GM23338 (cell line): ENCODE results near the gene TRAF3. TPM values are rescaled to one million over a fixed set of nuclear protein-coding genes. Genes with fewer than 3 reads are reported as not detected.

Experiments
- ATAC-seq: fragments of 200-7000 bp; cut with Tn5 transposase; 3 replicates; pipeline ENCODE4 v1.9.1; 2020
- DNase-seq: peaks from one replicate; pipeline ENCODE4 v3.0.0-alpha.2; 2015; ENCODE audit warnings: low spot score
- H2AFZ ChIP-seq: fragments of 200-600 bp; sonication (generic); 2 replicates; pipeline ENCODE4 v1.8.0; 2016; ENCODE audit warnings: antibody characterized with exemption, mild to moderate bottlenecking, moderate library complexity
- H3F3A ChIP-seq: fragments of 200-600 bp; sonication (generic); replicated peaks from 2 replicates; pipeline ENCODE4 v1.8.0; 2017; ENCODE audit warnings: antibody characterized with exemption, mixed run types, low read depth
- H3K27ac ChIP-seq: fragments of 200-600 bp; sonication (generic); 2 replicates; pipeline ENCODE4 v1.6.1; 2016; ENCODE audit warnings: low read depth
- H3K27me3 ChIP-seq: fragments of 200-600 bp; sonication (generic); 2 replicates; pipeline ENCODE4 v1.8.0; 2016; ENCODE audit warnings: mild to moderate bottlenecking, mixed run types, moderate library complexity; ENCODE audit not compliant: insufficient read depth
- H3K36me3 ChIP-seq: fragments of 200-600 bp; sonication (generic); 2 replicates; pipeline ENCODE4 v1.8.0; 2016; ENCODE audit warnings: mild to moderate bottlenecking; ENCODE audit not compliant: insufficient read depth
- H3K4me1 ChIP-seq: fragments of 200-600 bp; sonication (generic); 2 replicates; pipeline ENCODE4 v1.8.0; 2016; ENCODE audit warnings: mild to moderate bottlenecking, moderate library complexity; ENCODE audit not compliant: insufficient read depth
- H3K4me2 ChIP-seq: fragments of 200-600 bp; sonication (generic); 2 replicates; pipeline ENCODE4 v1.7.1; 2017; ENCODE audit warnings: mixed run types
- H3K4me3 ChIP-seq: fragments of 200-600 bp; sonication (generic); 2 replicates; pipeline ENCODE4 v1.6.1; 2016; ENCODE audit warnings: mixed run types
- H3K79me2 ChIP-seq: fragments of 200-600 bp; sonication (generic); replicated peaks from 2 replicates; pipeline ENCODE4 v1.8.0; 2017; ENCODE audit warnings: mild to moderate bottlenecking; ENCODE audit not compliant: insufficient read depth
- H3K9me2 ChIP-seq: fragments of 200-600 bp; sonication (generic); 2 replicates; pipeline ENCODE4 v1.8.0; 2017; ENCODE audit not compliant: insufficient read depth
- H4K20me1 ChIP-seq: fragments of 200-600 bp; sonication (generic); replicated peaks from 2 replicates; pipeline ENCODE4 v1.8.0; 2017; ENCODE audit warnings: mild to moderate bottlenecking; ENCODE audit not compliant: insufficient read depth
- H3K27ac Mint-ChIP-seq: 2 replicates; pipeline ENCODE4 v1.8.0; 2020; ENCODE audit warnings: inconsistent platforms, mild to moderate bottlenecking, moderate library complexity, mixed read lengths
- H3K27me3 Mint-ChIP-seq: 3 replicates; pipeline ENCODE4 v1.8.0; 2022; ENCODE audit warnings: low read depth, mild to moderate bottlenecking, moderate library complexity, mixed read lengths, inconsistent platforms; ENCODE audit not compliant: insufficient read depth, poor library complexity
- H3K36me3 Mint-ChIP-seq: 3 replicates; pipeline ENCODE4 v1.8.0; 2021; ENCODE audit warnings: low read depth, mild to moderate bottlenecking, inconsistent platforms, moderate library complexity, mixed read lengths
- H3K4me1 Mint-ChIP-seq: 3 replicates; pipeline ENCODE4 v1.8.0; 2020; ENCODE audit warnings: mild to moderate bottlenecking, inconsistent platforms, mixed read lengths
- H3K4me3 Mint-ChIP-seq: 3 replicates; pipeline ENCODE4 v1.8.0; 2021; ENCODE audit warnings: moderate library complexity, mild to moderate bottlenecking, inconsistent platforms, mixed read lengths
- H3K9me3 Mint-ChIP-seq: 3 replicates; pipeline ENCODE4 v1.8.0; 2020; ENCODE audit warnings: moderate library complexity, mild to moderate bottlenecking, inconsistent platforms, mixed read lengths
- CREB1 ChIP-seq: fragments of 250-450 bp; sonication (Bioruptor Pico); IDR thresholded peaks from 2 replicates; pipeline ENCODE4 v1.5.0; 2020; ENCODE audit warnings: low read depth, mild to moderate bottlenecking, moderate library complexity
- JUNB ChIP-seq: IDR thresholded peaks from one replicate; pipeline ENCODE4 v1.6.1; 2016; ENCODE audit warnings: antibody characterized with exemption; ENCODE audit not compliant: unreplicated experiment
- ZNF331 ChIP-seq: fragments of 250-450 bp; sonication (Bioruptor Pico); IDR thresholded peaks from 2 replicates; pipeline ENCODE4 v1.5.0; 2020; ENCODE audit warnings: low read depth, mild to moderate bottlenecking, moderate library complexity
- polyA plus RNA-seq: library from polyadenylated mRNA; unstranded; fragments of >200 nt; fragmentation: Nextera tagmentation; extraction: Ambion mirVana; gene quantifications from 2 replicates; pipeline ENCODE4 v1.2.1, GENCODE V29; 2016
- total RNA-seq: library from RNA; depleted of rRNA; stranded (reverse); fragments of >200 nt; shearing (Covaris generic); gene quantifications from 2 replicates; pipeline ENCODE4 v1.2.3, GENCODE V29; 2014
- TF ChIP-seq, protein P1 (sequence below): IDR thresholded peaks from 2 replicates; pipeline ENCODE4 v1.6.1; 2016; ENCODE audit warnings: antibody characterized with exemption
- TF ChIP-seq, protein P2 (sequence below): IDR thresholded peaks from one replicate; pipeline ENCODE4 v1.6.1; 2018; ENCODE audit warnings: antibody characterized with exemption; ENCODE audit not compliant: unreplicated experiment
- TF ChIP-seq, protein P3 (sequence below): fragments of 250-450 bp; sonication (Bioruptor Pico); IDR thresholded peaks from 2 replicates; pipeline ENCODE4 v1.5.0; 2020; ENCODE audit warnings: mild to moderate bottlenecking, moderate library complexity

The TRAF3 gene
- total and polyA plus RNA-seq, 2 experiments from 2014 or later = 3.7 to 9.3 TPM

DNA sequence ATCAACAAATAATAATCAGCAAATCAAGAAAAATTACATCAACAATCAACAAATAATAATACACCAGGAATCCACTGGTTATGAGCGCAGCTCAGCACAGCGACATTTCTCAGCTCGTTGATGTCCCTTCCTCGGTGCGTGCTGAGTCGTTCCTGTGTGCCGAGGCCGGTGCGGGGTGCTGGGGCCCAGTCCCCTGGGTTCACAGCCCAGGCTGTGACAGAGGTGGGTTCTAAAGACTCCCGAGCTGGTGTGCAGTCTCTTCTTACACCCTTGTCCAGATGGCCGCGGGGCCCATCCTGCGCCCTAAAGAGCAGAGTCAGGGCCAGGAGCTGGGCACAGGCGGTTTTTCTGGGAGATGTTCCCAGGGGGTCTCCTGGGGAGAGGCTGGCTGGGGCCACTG, 26.9 kb upstream of the TRAF3 start:
- H3K4me1 Mint-ChIP-seq = peaks cover 17% of the 10 kb centered on the region
- peaks cover 3% of the 10 kb centered on the region; the same call in 2 of the 3 replicates for H3K36me3 Mint-ChIP-seq
- Histone ChIP-seq H3K27me3 (no peaks in the 10 kb centered on the region), H3K4me3 (no peak overlapping the region), H2AFZ (no peak overlapping the region), H3K36me3 (no peaks in the 10 kb centered on the region), H4K20me1 (no peaks in the 10 kb centered on the region), H3K9me2 (no peaks in the 10 kb centered on the region), H3K4me2 (no peak overlapping the region), H3K27ac (no peak overlapping the region), H3F3A (0 out of 2 replicates have a peak, but pooled peaks cover 4% of the 10 kb centered on the region), H3K79me2 (no peaks in the 10 kb centered on the region), H3K4me1 (peaks cover 4% of the 10 kb centered on the region; the same call in 1 of the 2 replicates)
- H3K27ac Mint-ChIP-seq = no peak overlapping the region
- peaks cover 14% of the 10 kb centered on the region for H3K27me3 Mint-ChIP-seq
- DNase-seq = no peak
- H3K9me3 Mint-ChIP-seq = no peaks in the 10 kb centered on the region
- TF ChIP-seq, protein P1, sequence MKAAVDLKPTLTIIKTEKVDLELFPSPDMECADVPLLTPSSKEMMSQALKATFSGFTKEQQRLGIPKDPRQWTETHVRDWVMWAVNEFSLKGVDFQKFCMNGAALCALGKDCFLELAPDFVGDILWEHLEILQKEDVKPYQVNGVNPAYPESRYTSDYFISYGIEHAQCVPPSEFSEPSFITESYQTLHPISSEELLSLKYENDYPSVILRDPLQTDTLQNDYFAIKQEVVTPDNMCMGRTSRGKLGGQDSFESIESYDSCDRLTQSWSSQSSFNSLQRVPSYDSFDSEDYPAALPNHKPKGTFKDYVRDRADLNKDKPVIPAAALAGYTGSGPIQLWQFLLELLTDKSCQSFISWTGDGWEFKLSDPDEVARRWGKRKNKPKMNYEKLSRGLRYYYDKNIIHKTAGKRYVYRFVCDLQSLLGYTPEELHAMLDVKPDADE = no peak
- TF ChIP-seq CREB1 (CRISPR knock-in tag) (no peak), ZNF331 (no peak), JUNB (no peak)
- TF ChIP-seq, protein P2, sequence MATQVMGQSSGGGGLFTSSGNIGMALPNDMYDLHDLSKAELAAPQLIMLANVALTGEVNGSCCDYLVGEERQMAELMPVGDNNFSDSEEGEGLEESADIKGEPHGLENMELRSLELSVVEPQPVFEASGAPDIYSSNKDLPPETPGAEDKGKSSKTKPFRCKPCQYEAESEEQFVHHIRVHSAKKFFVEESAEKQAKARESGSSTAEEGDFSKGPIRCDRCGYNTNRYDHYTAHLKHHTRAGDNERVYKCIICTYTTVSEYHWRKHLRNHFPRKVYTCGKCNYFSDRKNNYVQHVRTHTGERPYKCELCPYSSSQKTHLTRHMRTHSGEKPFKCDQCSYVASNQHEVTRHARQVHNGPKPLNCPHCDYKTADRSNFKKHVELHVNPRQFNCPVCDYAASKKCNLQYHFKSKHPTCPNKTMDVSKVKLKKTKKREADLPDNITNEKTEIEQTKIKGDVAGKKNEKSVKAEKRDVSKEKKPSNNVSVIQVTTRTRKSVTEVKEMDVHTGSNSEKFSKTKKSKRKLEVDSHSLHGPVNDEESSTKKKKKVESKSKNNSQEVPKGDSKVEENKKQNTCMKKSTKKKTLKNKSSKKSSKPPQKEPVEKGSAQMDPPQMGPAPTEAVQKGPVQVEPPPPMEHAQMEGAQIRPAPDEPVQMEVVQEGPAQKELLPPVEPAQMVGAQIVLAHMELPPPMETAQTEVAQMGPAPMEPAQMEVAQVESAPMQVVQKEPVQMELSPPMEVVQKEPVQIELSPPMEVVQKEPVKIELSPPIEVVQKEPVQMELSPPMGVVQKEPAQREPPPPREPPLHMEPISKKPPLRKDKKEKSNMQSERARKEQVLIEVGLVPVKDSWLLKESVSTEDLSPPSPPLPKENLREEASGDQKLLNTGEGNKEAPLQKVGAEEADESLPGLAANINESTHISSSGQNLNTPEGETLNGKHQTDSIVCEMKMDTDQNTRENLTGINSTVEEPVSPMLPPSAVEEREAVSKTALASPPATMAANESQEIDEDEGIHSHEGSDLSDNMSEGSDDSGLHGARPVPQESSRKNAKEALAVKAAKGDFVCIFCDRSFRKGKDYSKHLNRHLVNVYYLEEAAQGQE = no peak
- TF ChIP-seq, protein P3, sequence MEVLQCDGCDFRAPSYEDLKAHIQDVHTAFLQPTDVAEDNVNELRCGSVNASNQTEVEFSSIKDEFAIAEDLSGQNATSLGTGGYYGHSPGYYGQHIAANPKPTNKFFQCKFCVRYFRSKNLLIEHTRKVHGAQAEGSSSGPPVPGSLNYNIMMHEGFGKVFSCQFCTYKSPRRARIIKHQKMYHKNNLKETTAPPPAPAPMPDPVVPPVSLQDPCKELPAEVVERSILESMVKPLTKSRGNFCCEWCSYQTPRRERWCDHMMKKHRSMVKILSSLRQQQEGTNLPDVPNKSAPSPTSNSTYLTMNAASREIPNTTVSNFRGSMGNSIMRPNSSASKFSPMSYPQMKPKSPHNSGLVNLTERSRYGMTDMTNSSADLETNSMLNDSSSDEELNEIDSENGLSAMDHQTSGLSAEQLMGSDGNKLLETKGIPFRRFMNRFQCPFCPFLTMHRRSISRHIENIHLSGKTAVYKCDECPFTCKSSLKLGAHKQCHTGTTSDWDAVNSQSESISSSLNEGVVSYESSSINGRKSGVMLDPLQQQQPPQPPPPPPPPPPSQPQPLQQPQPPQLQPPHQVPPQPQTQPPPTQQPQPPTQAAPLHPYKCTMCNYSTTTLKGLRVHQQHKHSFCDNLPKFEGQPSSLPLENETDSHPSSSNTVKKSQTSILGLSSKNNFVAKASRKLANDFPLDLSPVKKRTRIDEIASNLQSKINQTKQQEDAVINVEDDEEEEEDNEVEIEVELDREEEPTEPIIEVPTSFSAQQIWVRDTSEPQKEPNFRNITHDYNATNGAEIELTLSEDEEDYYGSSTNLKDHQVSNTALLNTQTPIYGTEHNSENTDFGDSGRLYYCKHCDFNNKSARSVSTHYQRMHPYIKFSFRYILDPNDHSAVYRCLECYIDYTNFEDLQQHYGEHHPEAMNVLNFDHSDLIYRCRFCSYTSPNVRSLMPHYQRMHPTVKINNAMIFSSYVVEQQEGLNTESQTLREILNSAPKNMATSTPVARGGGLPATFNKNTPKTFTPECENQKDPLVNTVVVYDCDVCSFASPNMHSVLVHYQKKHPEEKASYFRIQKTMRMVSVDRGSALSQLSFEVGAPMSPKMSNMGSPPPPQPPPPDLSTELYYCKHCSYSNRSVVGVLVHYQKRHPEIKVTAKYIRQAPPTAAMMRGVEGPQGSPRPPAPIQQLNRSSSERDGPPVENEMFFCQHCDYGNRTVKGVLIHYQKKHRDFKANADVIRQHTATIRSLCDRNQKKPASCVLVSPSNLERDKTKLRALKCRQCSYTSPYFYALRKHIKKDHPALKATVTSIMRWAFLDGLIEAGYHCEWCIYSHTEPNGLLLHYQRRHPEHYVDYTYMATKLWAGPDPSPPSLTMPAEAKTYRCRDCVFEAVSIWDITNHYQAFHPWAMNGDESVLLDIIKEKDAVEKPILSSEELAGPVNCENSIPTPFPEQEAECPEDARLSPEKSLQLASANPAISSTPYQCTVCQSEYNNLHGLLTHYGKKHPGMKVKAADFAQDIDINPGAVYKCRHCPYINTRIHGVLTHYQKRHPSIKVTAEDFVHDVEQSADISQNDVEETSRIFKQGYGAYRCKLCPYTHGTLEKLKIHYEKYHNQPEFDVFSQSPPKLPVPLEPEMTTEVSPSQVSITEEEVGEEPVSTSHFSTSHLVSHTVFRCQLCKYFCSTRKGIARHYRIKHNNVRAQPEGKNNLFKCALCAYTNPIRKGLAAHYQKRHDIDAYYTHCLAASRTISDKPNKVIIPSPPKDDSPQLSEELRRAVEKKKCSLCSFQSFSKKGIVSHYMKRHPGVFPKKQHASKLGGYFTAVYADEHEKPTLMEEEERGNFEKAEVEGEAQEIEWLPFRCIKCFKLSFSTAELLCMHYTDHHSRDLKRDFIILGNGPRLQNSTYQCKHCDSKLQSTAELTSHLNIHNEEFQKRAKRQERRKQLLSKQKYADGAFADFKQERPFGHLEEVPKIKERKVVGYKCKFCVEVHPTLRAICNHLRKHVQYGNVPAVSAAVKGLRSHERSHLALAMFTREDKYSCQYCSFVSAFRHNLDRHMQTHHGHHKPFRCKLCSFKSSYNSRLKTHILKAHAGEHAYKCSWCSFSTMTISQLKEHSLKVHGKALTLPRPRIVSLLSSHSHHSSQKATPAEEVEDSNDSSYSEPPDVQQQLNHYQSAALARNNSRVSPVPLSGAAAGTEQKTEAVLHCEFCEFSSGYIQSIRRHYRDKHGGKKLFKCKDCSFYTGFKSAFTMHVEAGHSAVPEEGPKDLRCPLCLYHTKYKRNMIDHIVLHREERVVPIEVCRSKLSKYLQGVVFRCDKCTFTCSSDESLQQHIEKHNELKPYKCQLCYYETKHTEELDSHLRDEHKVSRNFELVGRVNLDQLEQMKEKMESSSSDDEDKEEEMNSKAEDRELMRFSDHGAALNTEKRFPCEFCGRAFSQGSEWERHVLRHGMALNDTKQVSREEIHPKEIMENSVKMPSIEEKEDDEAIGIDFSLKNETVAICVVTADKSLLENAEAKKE (CRISPR knock-in tag) = no peak
- no peak for ATAC-seq
- H3K4me3 Mint-ChIP-seq = no peak overlapping the region; the same call in 2 of the 3 replicates
